AG04450 (cell line): ENCODE data around the gene AGO3. TPM values are rescaled to one million over a fixed set of nuclear protein-coding genes. Genes with fewer than 3 reads are reported as not detected.

ENCODE experiments used
- CTCF ChIA-PET: fragments of 300-600, 350-600 bp; formaldehyde crosslinking; extraction: SDS; loops from one replicate; lab custom pipeline; 2022; ENCODE audit warnings: antibody characterized with exemption, inconsistent platforms; lab: Charles Lee
- POLR2A ChIA-PET: fragments of 350-600 bp; formaldehyde crosslinking; extraction: SDS; loops from one replicate; lab custom pipeline; 2021; ENCODE audit warnings: antibody characterized with exemption, inconsistent platforms; lab: Yijun Ruan, JAX
- DNase-seq: peaks from one replicate; pipeline ENCODE4 v3.0.0-alpha.2; 2011; ENCODE audit warnings: low read depth, low spot score
- H3K27ac ChIP-seq: one replicate; pipeline ENCODE4 v1.5.1; 2012; ENCODE audit warnings: low read depth, low read length, control low read depth
- H3K27me3 ChIP-seq: one replicate; pipeline ENCODE4 v1.6.0; 2012; ENCODE audit warnings: low read length; ENCODE audit not compliant: control insufficient read depth, insufficient read depth
- H3K4me3 ChIP-seq: 2 replicates; pipeline ENCODE4 v1.5.1; 2011; ENCODE audit warnings: mild to moderate bottlenecking, low read depth, low read length, control low read depth
- H3K9me3 ChIP-seq: 2 replicates; pipeline ENCODE4 v1.5.1; 2012; ENCODE audit warnings: low read length; ENCODE audit not compliant: control insufficient read depth, insufficient read depth
- polyA plus RNA-seq: library from polyadenylated mRNA; depleted of rRNA; stranded (reverse); fragments of >200 nt; gene quantifications from 2 replicates; pipeline ENCODE4 v1.2.3, GENCODE V29; 2011
- TF ChIP-seq, protein P1 (sequence below): IDR thresholded peaks from 2 replicates; pipeline ENCODE4 v1.5.1; 2011; ENCODE audit warnings: low read depth, low read length, control low read depth, inconsistent platforms

AGO3 gene
- polyA plus RNA-seq, 1 experiment: 22.5 TPM

DNA sequence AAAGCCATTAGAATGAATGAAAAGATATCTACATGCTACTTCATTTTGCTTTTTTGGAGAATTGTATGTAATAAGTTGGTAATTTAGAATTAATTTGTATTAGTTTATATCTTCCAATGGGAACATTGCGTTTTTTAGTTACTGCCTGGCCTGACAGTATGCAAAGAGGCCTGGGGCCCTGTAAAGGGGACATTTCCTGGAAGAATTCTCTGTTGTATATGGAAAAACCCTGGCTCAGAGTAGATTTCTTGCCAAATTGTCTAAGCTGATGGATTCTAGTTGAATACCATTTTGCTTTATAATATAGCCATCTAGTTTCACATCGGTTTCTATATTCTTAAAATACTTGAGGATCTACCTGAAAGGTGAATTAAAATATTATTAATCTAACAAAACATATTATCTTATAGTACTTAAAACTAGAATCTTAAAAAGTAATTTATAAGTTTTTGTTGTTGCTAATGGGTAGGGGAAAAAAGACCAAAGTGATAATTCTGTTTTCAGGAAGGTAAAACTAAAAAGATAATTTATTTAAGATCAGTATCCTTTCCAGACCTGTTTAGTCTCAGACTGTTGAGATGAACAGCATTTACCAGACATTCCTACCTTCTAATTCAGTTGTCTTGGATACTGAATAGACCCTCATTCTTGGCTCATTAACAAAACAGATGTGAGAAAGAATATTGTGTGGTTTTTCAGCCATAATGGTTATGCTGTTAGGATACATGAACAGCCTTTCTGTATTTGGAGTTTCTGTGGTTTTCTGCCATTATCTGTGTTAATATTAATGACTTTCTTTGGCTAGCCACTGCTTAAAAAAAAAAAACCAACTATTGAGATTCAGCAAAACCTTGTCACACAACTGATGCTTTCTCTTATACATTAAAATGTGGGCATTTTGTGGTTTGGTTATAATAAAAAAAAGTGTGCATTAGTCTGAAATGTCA lies 4.8 kb downstream of the AGO3 start:
- Histone ChIP-seq H3K27me3 (no peaks in the 10 kb centered on the region), H3K9me3 (no peaks in the 10 kb centered on the region), H3K4me3 (no peak overlapping the region), H3K27ac (no peak overlapping the region)
- no peak for DNase-seq
- TF ChIP-seq, protein P1, sequence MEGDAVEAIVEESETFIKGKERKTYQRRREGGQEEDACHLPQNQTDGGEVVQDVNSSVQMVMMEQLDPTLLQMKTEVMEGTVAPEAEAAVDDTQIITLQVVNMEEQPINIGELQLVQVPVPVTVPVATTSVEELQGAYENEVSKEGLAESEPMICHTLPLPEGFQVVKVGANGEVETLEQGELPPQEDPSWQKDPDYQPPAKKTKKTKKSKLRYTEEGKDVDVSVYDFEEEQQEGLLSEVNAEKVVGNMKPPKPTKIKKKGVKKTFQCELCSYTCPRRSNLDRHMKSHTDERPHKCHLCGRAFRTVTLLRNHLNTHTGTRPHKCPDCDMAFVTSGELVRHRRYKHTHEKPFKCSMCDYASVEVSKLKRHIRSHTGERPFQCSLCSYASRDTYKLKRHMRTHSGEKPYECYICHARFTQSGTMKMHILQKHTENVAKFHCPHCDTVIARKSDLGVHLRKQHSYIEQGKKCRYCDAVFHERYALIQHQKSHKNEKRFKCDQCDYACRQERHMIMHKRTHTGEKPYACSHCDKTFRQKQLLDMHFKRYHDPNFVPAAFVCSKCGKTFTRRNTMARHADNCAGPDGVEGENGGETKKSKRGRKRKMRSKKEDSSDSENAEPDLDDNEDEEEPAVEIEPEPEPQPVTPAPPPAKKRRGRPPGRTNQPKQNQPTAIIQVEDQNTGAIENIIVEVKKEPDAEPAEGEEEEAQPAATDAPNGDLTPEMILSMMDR: no peak
- ChIA-PET POLR2A (no interaction called here), CTCF (no interaction called here)

DNA sequence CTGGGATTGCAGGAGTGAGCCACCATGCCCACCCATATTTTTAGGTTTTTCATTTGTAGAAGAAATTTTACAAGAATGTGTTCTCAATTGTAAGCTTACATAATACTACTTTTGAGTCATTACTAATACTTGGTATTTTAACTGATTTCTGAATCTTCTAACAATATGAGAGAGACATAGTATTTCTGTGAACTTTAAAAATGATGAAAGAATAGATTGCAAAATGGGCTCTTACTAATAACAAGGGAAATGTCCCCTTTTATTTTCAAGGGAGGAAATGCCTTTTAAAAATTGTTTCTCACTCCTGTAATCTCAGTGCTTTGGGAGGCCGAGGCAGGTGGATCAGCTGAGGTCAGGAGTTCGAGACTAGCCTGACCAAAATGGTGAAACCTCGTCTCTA lies 5.9 kb downstream of the AGO3 start:
- POLR2A ChIA-PET: no interaction called here

DNA sequence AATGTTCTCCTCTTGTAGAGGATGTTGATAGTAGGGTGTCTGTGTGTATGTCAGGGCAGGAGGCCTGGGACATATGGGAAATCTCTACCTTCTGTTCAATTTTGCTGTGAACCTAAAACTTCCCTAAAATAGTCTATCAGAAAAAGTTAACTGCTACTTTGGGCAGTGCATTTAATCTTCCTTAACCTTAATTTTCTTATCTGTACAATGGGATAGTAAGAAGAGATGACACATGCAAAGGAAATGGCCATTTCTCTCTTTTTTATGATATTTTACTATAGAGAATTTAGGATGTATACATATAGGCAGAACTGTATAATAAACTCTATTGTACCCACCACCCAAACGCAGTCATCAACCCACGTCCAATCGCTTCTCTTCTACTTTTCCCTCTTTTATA lies 8.6 kb downstream of the AGO3 start:
- ChIA-PET POLR2A (no interaction called here), CTCF (no interaction called here)
- TF ChIP-seq, protein P1: no peak
- H3K9me3 ChIP-seq: no peaks in the 10 kb centered on the region
- H3K27me3 ChIP-seq: no peaks in the 10 kb centered on the region
- DNase-seq: no peak
- no peak overlapping the region for H3K4me3 ChIP-seq
- H3K27ac ChIP-seq: no peak overlapping the region

More for the DNA sequence above, 5.9 kb downstream of the AGO3 start:
- Histone ChIP-seq H3K27ac (no peak overlapping the region), H3K4me3 (no peak overlapping the region), H3K9me3 (no peaks in the 10 kb centered on the region), H3K27me3 (no peaks in the 10 kb centered on the region)
- TF ChIP-seq, protein P1: no peak
- DNase-seq: no peak
- CTCF ChIA-PET: no interaction called here

DNA sequence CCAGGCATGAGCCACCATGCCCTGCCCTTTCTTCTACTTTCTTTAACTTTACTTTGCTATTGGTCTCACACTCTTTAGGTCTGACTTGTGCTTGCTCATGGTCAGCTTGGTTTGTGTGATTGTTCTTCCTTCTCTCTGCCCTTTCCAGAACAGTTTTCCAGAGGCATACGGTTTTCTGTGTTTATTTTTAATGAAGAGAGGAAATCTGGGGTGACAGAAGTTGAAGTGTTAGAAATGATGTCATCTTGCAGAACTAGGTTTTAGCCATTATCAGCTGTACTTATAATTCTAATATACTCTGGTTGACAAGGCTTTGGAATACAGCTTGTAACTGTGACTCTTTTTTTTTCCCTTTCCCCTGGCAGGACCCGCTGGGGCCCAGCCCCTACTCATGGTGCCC lies 14.4 kb downstream of the AGO3 start:
- POLR2A ChIA-PET: interaction anchor here (1.0 kb wide), 1 partner anchor 14 kb away, joined by 3 read pairs; the partner anchor contains the start of gene AGO3
- Histone ChIP-seq H3K4me3 (no peak overlapping the region), H3K27me3 (no peaks in the 10 kb centered on the region), H3K27ac (no peak overlapping the region), H3K9me3 (no peaks in the 10 kb centered on the region)
- no peak for DNase-seq
- CTCF ChIA-PET: interaction anchor here (1.1 kb wide), 1 partner anchor 63 kb away, joined by 3 read pairs; no protein-coding TSS in a partner anchor
- TF ChIP-seq, protein P1: no peak

DNA sequence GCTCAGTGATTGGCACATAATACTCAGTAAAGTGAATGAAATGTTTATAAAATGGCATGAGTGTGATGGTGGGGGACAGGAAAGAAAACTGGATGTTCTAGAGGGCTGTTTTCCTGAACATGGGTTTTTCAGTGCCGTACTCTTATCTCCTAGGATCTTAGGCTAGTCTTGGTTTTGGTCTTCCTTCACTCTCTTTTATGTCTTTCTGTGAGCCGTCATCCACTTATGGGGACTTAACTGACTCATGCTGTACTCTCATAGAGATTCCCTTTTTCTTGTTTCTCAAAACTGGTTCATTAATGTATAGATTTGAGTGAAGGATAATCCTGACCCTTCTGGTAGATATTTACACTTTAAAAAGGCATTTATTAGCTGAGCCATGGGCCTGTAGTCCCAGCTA lies 16.6 kb downstream of the AGO3 start:
- no peak for DNase-seq
- Histone ChIP-seq H3K27ac (no peak overlapping the region), H3K4me3 (no peak overlapping the region), H3K27me3 (no peaks in the 10 kb centered on the region), H3K9me3 (no peaks in the 10 kb centered on the region)
- ChIA-PET CTCF (no interaction called here), POLR2A (no interaction called here)
- TF ChIP-seq, protein P1: no peak
